ENCODE measurements around the gene MAP2K2. TPM values are rescaled to one million over a fixed set of nuclear protein-coding genes. Genes with fewer than 3 reads are reported as not detected.
A peak's percentile ranks its signal among the peaks of the same experiment; 100 is the strongest.

Gene MAP2K2
- total and polyA plus RNA-seq, 3 experiments from 2014 or later, result 122 to 164 (median 161) TPM

DNA sequence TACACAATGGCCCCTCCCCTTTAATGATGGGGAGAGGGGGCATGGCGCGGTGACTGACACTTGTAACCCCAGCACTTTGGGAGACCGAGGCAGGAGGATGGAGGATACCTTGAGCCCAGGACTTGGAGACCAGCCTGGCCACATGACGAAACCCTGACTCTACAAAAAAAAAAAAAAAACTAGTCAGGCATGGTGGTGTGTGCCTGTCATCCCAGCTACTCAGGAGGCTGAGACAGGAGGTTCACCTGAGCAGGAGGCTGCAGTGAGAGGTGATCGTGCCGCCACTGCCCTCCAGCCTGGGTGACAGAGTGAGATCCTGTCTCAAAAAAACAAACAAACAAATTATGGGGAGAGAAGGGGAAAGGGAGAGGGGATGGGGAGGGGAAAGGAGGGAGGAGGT, 43.4 kb downstream of the MAP2K2 start:
- CTCF ChIA-PET, result no interaction called here
- Mint-ChIP-seq H3K36me3 (no peaks in the 10 kb centered on the region), H3K27ac (peak overlapping the region in 2 of 8 donors; percentile 47 to 73), H3K4me3 (no peak overlapping the region), H3K9me3 (no peaks in the 10 kb centered on the region), H3K4me1 (peaks cover 16 to 50% (median 20%) of the 10 kb centered on the region in 3 donors), H3K27me3 (no peaks in the 10 kb centered on the region)
- no peaks in the 10 kb centered on the region for H3K27me3 ChIP-seq (ENCODE audit: insufficient read depth, low read length, poor library complexity, severe bottlenecking)
- no peaks in the 10 kb centered on the region for H3K36me3 ChIP-seq (ENCODE audit: insufficient read depth, low read length)
- H3K4me1 ChIP-seq (ENCODE audit: insufficient read depth, low read length), result peaks cover 51% of the 10 kb centered on the region
- DNase-seq, result no peak
- H3K4me3 ChIP-seq (ENCODE audit: low read length), result no peak overlapping the region
- POLR2A ChIA-PET, result no interaction called here
- H3K27ac ChIP-seq (ENCODE audit: low read depth, low read length), result no peak overlapping the region
- no peaks in the 10 kb centered on the region for H3K9me3 ChIP-seq (ENCODE audit: low read length)

DNA sequence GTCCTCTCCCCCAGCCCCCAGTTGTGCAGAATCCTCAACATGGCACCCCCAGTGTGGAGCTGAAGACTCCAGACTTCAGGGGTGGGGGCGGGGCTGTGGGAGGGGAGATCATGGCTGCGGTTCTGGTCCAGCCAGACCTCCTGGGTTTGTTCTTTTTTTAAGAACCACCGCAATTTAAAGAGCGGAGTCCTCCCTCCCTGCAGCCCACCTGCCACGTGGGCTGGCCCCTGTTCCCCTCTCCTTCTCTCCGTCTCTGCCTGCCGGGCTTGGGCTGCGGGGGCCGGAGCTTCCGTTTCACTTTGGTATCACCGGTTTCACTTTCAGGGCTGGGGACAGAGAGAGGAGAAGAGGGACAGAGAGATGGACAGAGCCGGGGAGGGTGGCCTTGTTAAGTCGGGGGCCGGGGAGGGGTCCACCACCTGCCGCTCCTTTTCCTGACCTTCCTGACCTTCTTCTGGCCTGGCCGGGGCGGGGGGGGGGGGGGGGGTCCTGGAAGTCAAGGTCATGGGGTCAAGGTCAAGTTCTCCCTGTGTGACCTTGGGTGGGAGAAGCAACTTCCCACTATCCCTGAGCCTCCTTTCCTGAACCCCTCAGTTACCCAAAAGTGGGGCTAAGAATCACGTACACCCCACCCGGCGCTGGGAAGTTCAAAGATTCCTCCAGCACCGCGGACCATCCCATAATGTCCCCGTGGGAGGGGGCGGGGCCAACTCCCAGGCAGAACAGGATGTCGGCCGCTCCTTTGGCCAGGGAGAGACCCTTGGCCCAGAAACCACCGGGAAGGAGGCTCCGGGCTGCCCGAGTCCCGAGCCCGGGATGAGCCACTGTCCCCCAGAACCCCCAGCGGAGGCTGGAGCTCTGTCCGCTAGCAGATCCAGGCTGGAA, 45.9 kb downstream of the MAP2K2 start:
- Histone ChIP-seq H3K4me1 (ENCODE audit: insufficient read depth, low read length) (peaks cover 36% of the 10 kb centered on the region), H3K9me3 (ENCODE audit: low read length) (no peaks in the 10 kb centered on the region), H3K27me3 (ENCODE audit: insufficient read depth, low read length, poor library complexity, severe bottlenecking) (no peaks in the 10 kb centered on the region), H3K27ac (ENCODE audit: low read depth, low read length) (peak overlapping the region; percentile 59), H3K4me3 (ENCODE audit: low read length) (peak overlapping the region; percentile 73), H3K36me3 (ENCODE audit: insufficient read depth, low read length) (no peaks in the 10 kb centered on the region)
- Mint-ChIP-seq H3K27ac (peak overlapping the region; percentile 62 to 93 (median 88)), H3K27me3 (no peaks in the 10 kb centered on the region), H3K4me3 (peak overlapping the region; percentile 80 to 95 (median 86)), H3K4me1 (peaks cover 14 to 34% (median 14%) of the 10 kb centered on the region in 3 donors), H3K9me3 (no peaks in the 10 kb centered on the region), H3K36me3 (no peaks in the 10 kb centered on the region)
- ChIA-PET CTCF (interaction anchor here (0.6 to 2.1 kb wide), 4 partner anchors 12 to 237 kb away, joined by 3 to 7 read pairs (median 3); no protein-coding TSS in a partner anchor), POLR2A (interaction anchor here (0.8 to 1.4 kb wide), 6 partner anchors 9 to 70 kb away, joined by 3 to 7 read pairs (median 6); partner anchors contain the start of gene PIAS4)
- peak in 2 of 5 donors; percentile 56 to 66 for DNase-seq

DNA sequence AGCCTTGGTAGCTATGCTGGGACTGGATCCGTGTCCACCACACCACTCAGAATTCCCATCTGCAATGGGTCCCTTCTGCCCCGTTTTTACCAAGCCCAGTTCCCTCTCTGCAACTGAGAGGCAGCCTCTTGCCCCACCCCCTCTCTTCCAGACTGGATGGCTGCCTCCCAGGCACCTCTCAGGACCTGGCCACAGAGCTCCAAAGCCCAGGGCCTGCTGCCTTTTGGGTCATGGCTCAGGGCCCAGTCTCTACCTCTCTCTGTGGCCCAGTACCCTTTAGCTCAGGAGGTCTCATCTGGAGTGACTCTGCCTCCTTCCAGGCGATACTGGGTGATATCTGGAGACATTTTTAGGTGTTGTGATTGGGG, 46.9 kb downstream of the MAP2K2 start:
- DNase-seq, result no peak
- peak overlapping the region in 4 of 8 donors; percentile 61 to 74 (median 62) for H3K27ac Mint-ChIP-seq
- Histone ChIP-seq H3K27ac (ENCODE audit: low read depth, low read length) (no peak overlapping the region), H3K4me3 (ENCODE audit: low read length) (no peak overlapping the region), H3K27me3 (ENCODE audit: insufficient read depth, low read length, poor library complexity, severe bottlenecking) (no peaks in the 10 kb centered on the region), H3K4me1 (ENCODE audit: insufficient read depth, low read length) (peaks cover 28% of the 10 kb centered on the region), H3K9me3 (ENCODE audit: low read length) (no peaks in the 10 kb centered on the region), H3K36me3 (ENCODE audit: insufficient read depth, low read length) (no peaks in the 10 kb centered on the region)
- H3K36me3 Mint-ChIP-seq, result no peaks in the 10 kb centered on the region
- POLR2A ChIA-PET, result interaction anchor here (0.6 to 1.4 kb wide), 9 partner anchors 10 to 69 kb away, joined by 3 to 7 read pairs (median 4); partner anchors contain the start of gene PIAS4
- no peaks in the 10 kb centered on the region for H3K9me3 Mint-ChIP-seq
- no peaks in the 10 kb centered on the region for H3K27me3 Mint-ChIP-seq
- CTCF ChIA-PET, result interaction anchor here (1.0 to 2.1 kb wide), 4 partner anchors 11 to 89 kb away, joined by 3 to 7 read pairs (median 3); no protein-coding TSS in a partner anchor
- peak overlapping the region in 6 of 7 donors; percentile 37 to 86 (median 60) for H3K4me3 Mint-ChIP-seq
- peaks cover 12 to 28% (median 14%) of the 10 kb centered on the region in 3 donors for H3K4me1 Mint-ChIP-seq

DNA sequence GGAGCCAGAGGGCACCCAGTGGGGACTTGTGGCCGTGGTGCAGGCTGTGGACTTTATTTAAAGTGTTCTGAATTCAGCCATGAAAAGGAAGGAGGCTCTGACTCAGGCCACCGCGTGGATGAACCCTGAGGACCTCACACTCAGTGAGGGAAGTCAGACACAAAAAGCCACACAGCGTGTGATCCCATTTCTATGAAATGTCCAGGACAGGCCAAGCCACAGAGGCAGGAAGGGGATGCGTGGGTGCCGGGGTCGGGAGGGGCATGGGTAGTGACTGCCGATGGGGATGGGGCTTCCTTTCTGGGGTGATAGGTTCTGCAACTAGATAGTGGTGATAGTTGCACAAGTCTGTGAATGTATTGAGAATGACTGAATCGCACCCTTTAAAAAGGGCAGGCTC, 48.5 kb downstream of the MAP2K2 start:
- Histone ChIP-seq H3K4me3 (ENCODE audit: low read length) (no peak overlapping the region), H3K27me3 (ENCODE audit: insufficient read depth, low read length, poor library complexity, severe bottlenecking) (no peaks in the 10 kb centered on the region), H3K27ac (ENCODE audit: low read depth, low read length) (no peak overlapping the region), H3K36me3 (ENCODE audit: insufficient read depth, low read length) (no peaks in the 10 kb centered on the region), H3K4me1 (ENCODE audit: insufficient read depth, low read length) (peaks cover 24% of the 10 kb centered on the region), H3K9me3 (ENCODE audit: low read length) (no peaks in the 10 kb centered on the region)
- Mint-ChIP-seq H3K36me3 (no peaks in the 10 kb centered on the region), H3K27ac (peak overlapping the region in 6 of 8 donors; percentile 17 to 75 (median 64)), H3K9me3 (no peaks in the 10 kb centered on the region), H3K4me1 (peaks cover 12 to 28% (median 14%) of the 10 kb centered on the region in 3 donors), H3K4me3 (peak overlapping the region in 5 of 7 donors; percentile 15 to 61 (median 46)), H3K27me3 (no peaks in the 10 kb centered on the region)
- DNase-seq, result no peak
- POLR2A ChIA-PET, result no interaction called here
- CTCF ChIA-PET, result no interaction called here

DNA sequence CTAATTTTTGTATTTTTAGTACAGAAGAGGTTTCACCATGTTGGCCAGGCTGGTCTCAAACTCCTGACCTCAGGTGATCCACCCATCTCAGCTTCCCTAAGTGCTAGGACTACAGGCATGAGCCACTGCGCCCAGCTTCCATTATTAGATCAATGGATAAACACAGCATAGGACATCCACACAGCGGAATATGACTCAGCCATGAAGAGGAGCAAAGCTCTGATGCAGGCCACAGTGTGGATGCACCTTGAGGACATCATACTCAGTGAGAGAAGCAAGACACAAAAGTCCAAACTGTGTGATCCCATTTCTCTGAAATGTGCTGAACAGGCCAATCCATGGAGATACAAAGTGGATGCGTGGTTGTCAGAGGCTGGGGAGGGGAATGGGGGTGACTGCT, 52.3 kb downstream of the MAP2K2 start:
- peaks cover 0 to 3% of the 10 kb centered on the region in 2 donors for H3K27me3 Mint-ChIP-seq
- Histone ChIP-seq H3K9me3 (ENCODE audit: low read length) (no peaks in the 10 kb centered on the region), H3K4me3 (ENCODE audit: low read length) (no peak overlapping the region), H3K27me3 (ENCODE audit: insufficient read depth, low read length, poor library complexity, severe bottlenecking) (no peaks in the 10 kb centered on the region), H3K4me1 (ENCODE audit: insufficient read depth, low read length) (peaks cover 27% of the 10 kb centered on the region), H3K36me3 (ENCODE audit: insufficient read depth, low read length) (no peaks in the 10 kb centered on the region), H3K27ac (ENCODE audit: low read depth, low read length) (no peak overlapping the region)
- ChIA-PET POLR2A (interaction anchor here (0.6 to 1.0 kb wide), 2 partner anchors 18 to 31 kb away, joined by 3 to 6 read pairs; no protein-coding TSS in a partner anchor), CTCF (no interaction called here)
- no peaks in the 10 kb centered on the region for H3K9me3 Mint-ChIP-seq
- no peak for DNase-seq
- H3K4me3 Mint-ChIP-seq, result peak overlapping the region in 1 of 7 donors; percentile 30
- peak overlapping the region in 2 of 8 donors; percentile 32 to 33 for H3K27ac Mint-ChIP-seq
- H3K4me1 Mint-ChIP-seq, result peaks cover 27 to 29% (median 28%) of the 10 kb centered on the region in 3 donors
- H3K36me3 Mint-ChIP-seq, result peaks cover 0 to 1% (median 0%) of the 10 kb centered on the region in 3 donors

DNA sequence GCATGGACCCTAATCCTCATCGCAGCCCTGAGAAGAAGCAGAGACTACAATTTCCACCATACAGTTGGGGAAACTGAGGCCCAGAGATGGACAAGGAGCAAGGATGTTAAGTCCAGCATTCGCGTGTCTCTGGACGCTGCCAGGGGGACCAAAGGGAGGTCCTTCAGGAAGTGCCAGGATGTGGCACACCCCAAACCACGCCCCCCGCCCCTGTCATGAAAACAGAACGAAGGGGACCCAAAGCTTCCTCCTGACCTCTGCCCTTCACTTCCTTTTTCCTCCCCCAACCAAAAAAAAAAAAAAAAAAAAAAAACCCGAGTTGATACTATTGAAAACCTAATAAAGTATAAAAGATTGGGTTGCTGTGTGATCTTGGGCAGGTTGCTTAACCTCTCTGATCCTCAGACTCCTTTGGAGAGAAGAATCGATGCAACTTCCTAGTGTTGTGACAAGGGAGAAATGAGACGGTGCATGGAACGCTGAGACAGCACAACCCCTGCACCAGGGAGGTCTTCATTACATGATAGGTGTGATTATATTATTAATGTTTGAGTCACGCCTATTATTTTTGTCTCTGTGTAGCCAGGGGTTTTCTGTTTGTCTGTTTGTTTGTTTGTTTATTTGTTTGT, 54.5 kb downstream of the MAP2K2 start:
- Histone ChIP-seq H3K27ac (ENCODE audit: low read depth, low read length) (no peak overlapping the region), H3K36me3 (ENCODE audit: insufficient read depth, low read length) (no peaks in the 10 kb centered on the region), H3K27me3 (ENCODE audit: insufficient read depth, low read length, poor library complexity, severe bottlenecking) (no peaks in the 10 kb centered on the region), H3K4me3 (ENCODE audit: low read length) (peak overlapping the region; percentile 53), H3K4me1 (ENCODE audit: insufficient read depth, low read length) (peaks cover 21% of the 10 kb centered on the region), H3K9me3 (ENCODE audit: low read length) (no peaks in the 10 kb centered on the region)
- peak overlapping the region; percentile 68 to 98 (median 93) for H3K27ac Mint-ChIP-seq
- H3K4me3 Mint-ChIP-seq, result peak overlapping the region; percentile 54 to 99 (median 88)
- ChIA-PET CTCF (interaction anchor here (1.1 kb wide), 1 partner anchor 71 kb away, joined by 4 read pairs; no protein-coding TSS in a partner anchor), POLR2A (interaction anchor here (0.6 to 1.2 kb wide), 6 partner anchors 18 to 349 kb away, joined by 3 to 9 read pairs (median 4); no protein-coding TSS in a partner anchor)
- peaks cover 22 to 23% (median 22%) of the 10 kb centered on the region in 3 donors for H3K4me1 Mint-ChIP-seq
- peak in 3 of 5 donors; percentile 40 to 76 (median 56) for DNase-seq
- H3K36me3 Mint-ChIP-seq, result peaks cover 0 to 1% (median 0%) of the 10 kb centered on the region in 3 donors
- peaks cover 0 to 3% of the 10 kb centered on the region in 2 donors for H3K27me3 Mint-ChIP-seq
- no peaks in the 10 kb centered on the region for H3K9me3 Mint-ChIP-seq

DNA sequence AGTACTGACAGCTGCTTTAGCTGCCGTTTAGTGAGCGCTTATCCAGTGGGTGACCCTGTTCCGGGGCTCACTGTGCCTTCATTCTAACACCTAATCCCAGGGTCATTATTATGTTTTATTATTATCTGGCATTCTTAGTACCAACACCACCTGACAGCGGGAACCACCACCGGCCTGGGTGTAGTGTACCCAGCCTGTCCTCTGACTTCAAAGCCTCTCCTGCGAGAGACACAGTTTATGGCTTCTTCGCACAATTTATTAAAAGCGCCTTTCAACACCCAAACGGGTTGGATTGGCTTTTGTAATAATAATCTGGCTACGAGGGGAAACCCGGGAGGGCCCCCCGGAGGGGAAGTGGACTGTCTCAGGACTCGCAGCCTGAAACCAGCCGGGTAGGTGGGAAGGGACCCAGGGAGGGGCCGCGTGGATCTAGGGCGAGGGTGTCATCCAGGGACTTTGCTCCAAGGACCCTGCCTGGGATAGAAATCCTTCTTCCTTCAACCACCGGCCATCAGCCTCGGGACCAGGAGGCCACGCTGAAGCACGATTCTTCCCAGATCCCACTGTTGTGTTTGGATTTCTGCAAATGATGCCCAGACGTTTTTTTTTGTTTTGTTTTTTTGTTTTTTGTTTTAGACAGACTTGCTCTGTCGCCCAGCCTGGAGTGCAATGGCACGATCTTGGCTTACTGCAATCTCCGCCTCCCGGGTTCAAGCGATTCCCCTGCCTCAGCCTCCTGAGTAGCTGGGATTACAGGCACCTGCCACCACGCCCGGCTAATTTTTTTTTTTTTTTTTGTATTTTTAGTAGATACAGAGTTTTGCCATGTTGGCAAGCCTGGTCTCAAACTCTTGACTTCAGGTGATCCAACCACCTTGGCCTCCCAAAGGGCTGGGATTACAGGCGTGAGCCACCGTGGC, 55.6 kb downstream of the MAP2K2 start:
- H3K27ac Mint-ChIP-seq, result peak overlapping the region; percentile 70 to 98 (median 93)
- H3K9me3 Mint-ChIP-seq, result no peaks in the 10 kb centered on the region
- CTCF ChIA-PET, result interaction anchor here (0.7 to 1.1 kb wide), 3 partner anchors 8 to 64 kb away, joined by 3 to 5 read pairs (median 4); no protein-coding TSS in a partner anchor
- H3K36me3 ChIP-seq (ENCODE audit: insufficient read depth, low read length), result no peaks in the 10 kb centered on the region
- H3K9me3 ChIP-seq (ENCODE audit: low read length), result no peaks in the 10 kb centered on the region
- H3K4me3 ChIP-seq (ENCODE audit: low read length), result peak overlapping the region; percentile 51
- H3K27me3 Mint-ChIP-seq, result peaks cover 0 to 3% of the 10 kb centered on the region in 2 donors
- peaks cover 23 to 30% (median 26%) of the 10 kb centered on the region in 3 donors for H3K4me1 Mint-ChIP-seq
- POLR2A ChIA-PET, result interaction anchor here (1.0 to 3.6 kb wide), 3 partner anchors 19 to 47 kb away, joined by 3 to 24 read pairs (median 5); no protein-coding TSS in a partner anchor
- peaks cover 29% of the 10 kb centered on the region for H3K4me1 ChIP-seq (ENCODE audit: insufficient read depth, low read length)
- no peaks in the 10 kb centered on the region for H3K27me3 ChIP-seq (ENCODE audit: insufficient read depth, low read length, poor library complexity, severe bottlenecking)
- H3K27ac ChIP-seq (ENCODE audit: low read depth, low read length), result peak overlapping the region; percentile 61
- DNase-seq, result peak in 1 of 5 donors; percentile 51
- peaks cover 0 to 6% (median 0%) of the 10 kb centered on the region in 3 donors for H3K36me3 Mint-ChIP-seq
- H3K4me3 Mint-ChIP-seq, result peak overlapping the region; percentile 88 to 99 (median 88)
